Measurements from ENCODE around the gene TACC2. TPM values are rescaled to one million over a fixed set of nuclear protein-coding genes. Genes with fewer than 3 reads are reported as not detected.

Gene TACC2
- total and polyA plus RNA-seq, 2 donors (not counting 3 experiments of a cell fraction or from before 2014, with no cell fraction given): 14.4 to 46.2 TPM

DNA sequence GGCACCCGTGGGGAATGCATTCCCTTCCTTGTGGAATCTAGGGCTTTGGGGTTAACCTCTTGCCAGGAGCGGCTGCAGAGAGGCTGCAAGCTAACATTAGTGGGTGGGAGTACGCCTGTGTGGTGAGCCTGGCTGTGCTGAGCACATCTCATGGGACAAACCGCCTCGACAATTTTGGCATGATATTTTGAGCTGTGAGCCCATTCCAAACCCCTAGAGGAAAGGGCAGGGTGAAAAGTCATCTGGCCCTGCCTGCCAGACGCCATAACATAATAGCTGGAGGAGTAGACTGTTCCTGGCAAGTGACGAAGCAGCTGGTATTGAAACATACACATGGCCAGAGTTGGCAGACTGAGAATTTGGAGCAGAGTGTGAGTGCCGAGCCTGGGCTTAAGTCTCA lies 110.0 kb downstream of the TACC2 start:
- no peak overlapping the region for H3K9ac ChIP-seq (replicated peaks; ENCODE audit: extremely low read depth, insufficient read depth, low read length)
- H3K4me3 ChIP-seq (replicated peaks in 1 of 3; ENCODE audit: insufficient read depth in 1 of 3, low read depth in 1 of 3, low read length in 3 of 3): no peak overlapping the region
- no peaks in the 10 kb centered on the region for H3K9me1 ChIP-seq (replicated peaks; ENCODE audit: control insufficient read depth, extremely low read depth, insufficient read depth, low read length)
- ChIA-PET POLR2A (no interaction called here), CTCF (interaction anchor here (0.9 kb wide), 2 partner anchors 14 to 36 kb away, joined by 3 to 4 read pairs; no protein-coding TSS in a partner anchor)
- no peaks in the 10 kb centered on the region for H4K20me1 ChIP-seq (replicated peaks; ENCODE audit: control insufficient read depth, extremely low read depth, insufficient read depth, low read length)
- H3K36me3 ChIP-seq (ENCODE audit: control insufficient read depth in 2 of 2, extremely low read depth in 1 of 2, insufficient read depth in 2 of 2, low read length in 2 of 2): no peaks in the 10 kb centered on the region
- TF ChIP-seq POLR2AphosphoS5 (IDR thresholded peaks at IDR 0.05; ENCODE audit: insufficient read depth, low read depth, low read length) (no peak), MYC (IDR thresholded peaks at IDR 0.05; ENCODE audit: low read depth, low read length) (no peak), JUN (IDR thresholded peaks at IDR 0.05; ENCODE audit: borderline replicate concordance, insufficient read depth, insufficient read length, low read depth) (no peak), FOS (IDR thresholded peaks at IDR 0.05; ENCODE audit: borderline replicate concordance, insufficient read depth, low read length) (no peak), GATA2 (IDR thresholded peaks at IDR 0.05; ENCODE audit: insufficient read depth, insufficient read length, low read depth, low read length) (no peak), EZH2 (IDR thresholded peaks at IDR 0.05; ENCODE audit: borderline replicate concordance, low read depth, low read length, severe bottlenecking) (no peak), POLR2A (IDR thresholded peaks at IDR 0.05; ENCODE audit: low read depth, low read length) (no peak)
- TF ChIP-seq, protein P1, sequence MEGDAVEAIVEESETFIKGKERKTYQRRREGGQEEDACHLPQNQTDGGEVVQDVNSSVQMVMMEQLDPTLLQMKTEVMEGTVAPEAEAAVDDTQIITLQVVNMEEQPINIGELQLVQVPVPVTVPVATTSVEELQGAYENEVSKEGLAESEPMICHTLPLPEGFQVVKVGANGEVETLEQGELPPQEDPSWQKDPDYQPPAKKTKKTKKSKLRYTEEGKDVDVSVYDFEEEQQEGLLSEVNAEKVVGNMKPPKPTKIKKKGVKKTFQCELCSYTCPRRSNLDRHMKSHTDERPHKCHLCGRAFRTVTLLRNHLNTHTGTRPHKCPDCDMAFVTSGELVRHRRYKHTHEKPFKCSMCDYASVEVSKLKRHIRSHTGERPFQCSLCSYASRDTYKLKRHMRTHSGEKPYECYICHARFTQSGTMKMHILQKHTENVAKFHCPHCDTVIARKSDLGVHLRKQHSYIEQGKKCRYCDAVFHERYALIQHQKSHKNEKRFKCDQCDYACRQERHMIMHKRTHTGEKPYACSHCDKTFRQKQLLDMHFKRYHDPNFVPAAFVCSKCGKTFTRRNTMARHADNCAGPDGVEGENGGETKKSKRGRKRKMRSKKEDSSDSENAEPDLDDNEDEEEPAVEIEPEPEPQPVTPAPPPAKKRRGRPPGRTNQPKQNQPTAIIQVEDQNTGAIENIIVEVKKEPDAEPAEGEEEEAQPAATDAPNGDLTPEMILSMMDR (IDR thresholded peaks at IDR 0.05; ENCODE audit: extremely low read depth in 1 of 2, insufficient read depth in 1 of 2, low read depth in 1 of 2, low read length in 2 of 2): no peak
- TF ChIP-seq, protein P2, sequence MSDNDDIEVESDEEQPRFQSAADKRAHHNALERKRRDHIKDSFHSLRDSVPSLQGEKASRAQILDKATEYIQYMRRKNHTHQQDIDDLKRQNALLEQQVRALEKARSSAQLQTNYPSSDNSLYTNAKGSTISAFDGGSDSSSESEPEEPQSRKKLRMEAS (IDR thresholded peaks at IDR 0.05; ENCODE audit: insufficient read depth, insufficient read length): no peak
- H3K4me2 ChIP-seq (ENCODE audit: insufficient read depth, low read length): no peak overlapping the region
- H3K4me1 ChIP-seq (ENCODE audit: control insufficient read depth, extremely low read depth, insufficient read depth, low read length): no peaks in the 10 kb centered on the region
- no peak overlapping the region for H2AFZ ChIP-seq (ENCODE audit: low read depth, low read length)
- no peaks in the 10 kb centered on the region for H3K79me2 ChIP-seq (ENCODE audit: control insufficient read depth, insufficient read depth, low read length)
- no peak for DNase-seq (ENCODE audit: low read depth, low spot score)
- BruUV-seq (replicated peaks): no TSS peak
- FAIRE-seq: no peak
- H3K27ac ChIP-seq (ENCODE audit: insufficient read depth, low read depth, low read length): no peak overlapping the region
- intact Hi-C loops (cut with micrococcal nuclease) (no loop called here), dilution Hi-C loops (cut with MboI; ENCODE audit: extremely low pct_ligation_motif_present, low sequenced_read_pairs) (no loop called here)
- peaks cover 2 to 5% of the 10 kb centered on the region in 2 experiments for H3K27me3 ChIP-seq (ENCODE audit: control insufficient read depth in 2 of 2, insufficient read depth in 2 of 2, low read length in 2 of 2)
- H3K9me3 ChIP-seq (replicated peaks; ENCODE audit: control insufficient read depth, insufficient read depth, low read length): no peaks in the 10 kb centered on the region
